Mammary epithelial cell (primary cell): ENCODE results near the gene LTB.

ENCODE experiments used
- CTCF ChIP-seq, 2 donors: IDR thresholded peaks in 1 of 2; conservative IDR thresholded peaks in 1 of 2; 2 replicates each; pipeline ENCODE4 v1.5.1; 2011 to 2012; ENCODE audit warnings: inconsistent platforms in 2 of 2, low read length in 2 of 2, mild to moderate bottlenecking in 2 of 2, control low read depth in 1 of 2, low read depth in 1 of 2; ENCODE audit not compliant: insufficient read depth in 1 of 2; ENCODE audit errors: extremely low read depth in 1 of 2
- EZH2 ChIP-seq: IDR thresholded peaks from 2 replicates; pipeline ENCODE4 v1.6.1; 2012; ENCODE audit warnings: low read length, inconsistent platforms, borderline replicate concordance

- TF ChIP-seq CTCF (conservative IDR thresholded peaks at IDR 0.05 in 1 of 2, IDR thresholded peaks at IDR 0.05 in 1 of 2; ENCODE audit: extremely low read depth in 1 of 2, insufficient read depth in 1 of 2, low read depth in 1 of 2, low read length in 2 of 2) (no peak), EZH2 (no peak)
Measured at GRCh38 chr6:31530659-31531058, 51.6 kb downstream of the LTB start.
